Measurements from ENCODE around the gene RGPD5.
"Not testable (repeated sequence)": the region's sequence is repeated elsewhere in the genome, so short reads cannot be mapped to it uniquely, and the experiment has no call there.

The RGPD5 gene

GRCh38 chr2:109794074-109794737, at the start of gene RGPD5:
Gene RGPD5 (plus strand): TSS chr2:109794305. CDS start chr2:109794466, 161 bp downstream.
- not testable (repeated sequence) for DNase-seq (ENCODE audit: low read depth)

- DNase-seq (ENCODE audit: low read depth): not testable (repeated sequence)
These were observed 42.5 kb upstream of the RGPD5 start for GRCh38 chr2:109751572-109751971.

GRCh38 chr2:109757163-109757824, 36.8 kb upstream of the RGPD5 start:
- DNase-seq (ENCODE audit: low read depth): not testable (repeated sequence)

GRCh38 chr2:109760265-109761042, 33.7 kb upstream of the RGPD5 start:
- not testable (repeated sequence) for DNase-seq (ENCODE audit: low read depth)

- not testable (repeated sequence) for DNase-seq (ENCODE audit: low read depth)
These were observed 33.1 kb upstream of the RGPD5 start for GRCh38 chr2:109761043-109761454.

- DNase-seq (ENCODE audit: low read depth): not testable (repeated sequence)
These were observed 32.1 kb upstream of the RGPD5 start for GRCh38 chr2:109761976-109762375.

- DNase-seq (ENCODE audit: low read depth): not testable (repeated sequence)
These were observed 28.0 kb upstream of the RGPD5 start for GRCh38 chr2:109766074-109766473.

GRCh38 chr2:109766886-109767578, 27.1 kb upstream of the RGPD5 start:
- not testable (repeated sequence) for DNase-seq (ENCODE audit: low read depth)

- DNase-seq (ENCODE audit: low read depth): not testable (repeated sequence)
These were observed 25.2 kb upstream of the RGPD5 start for GRCh38 chr2:109768934-109769333.

GRCh38 chr2:109779118-109779517, 15.0 kb upstream of the RGPD5 start:
- not testable (repeated sequence) for DNase-seq (ENCODE audit: low read depth)

- DNase-seq (ENCODE audit: low read depth): not testable (repeated sequence)
These were observed 12.8 kb upstream of the RGPD5 start for GRCh38 chr2:109781147-109781816.

- not testable (repeated sequence) for DNase-seq (ENCODE audit: low read depth)
These were observed 11.6 kb upstream of the RGPD5 start for GRCh38 chr2:109782446-109782993.

- DNase-seq (ENCODE audit: low read depth): not testable (repeated sequence)
These were observed 2.4 kb upstream of the RGPD5 start for GRCh38 chr2:109791530-109792279.

- not testable (repeated sequence) for DNase-seq (ENCODE audit: low read depth)
These were observed 1.4 kb upstream of the RGPD5 start for GRCh38 chr2:109792659-109793058.

GRCh38 chr2:109871129-109871751, 77.1 kb downstream of the RGPD5 start:
- not testable (repeated sequence) for DNase-seq (ENCODE audit: low read depth)

- DNase-seq (ENCODE audit: low read depth): not testable (repeated sequence)
These were observed 82.5 kb downstream of the RGPD5 start for GRCh38 chr2:109876625-109877024.

- DNase-seq (ENCODE audit: low read depth): not testable (repeated sequence)
These were observed 88.0 kb downstream of the RGPD5 start for GRCh38 chr2:109882112-109882511.

- not testable (repeated sequence) for DNase-seq (ENCODE audit: low read depth)
These were observed 94.3 kb downstream of the RGPD5 start for GRCh38 chr2:109888414-109888813.

GRCh38 chr2:109889909-109890308, 95.8 kb downstream of the RGPD5 start:
- not testable (repeated sequence) for DNase-seq (ENCODE audit: low read depth)

- DNase-seq (ENCODE audit: low read depth): not testable (repeated sequence)
These were observed 96.9 kb downstream of the RGPD5 start for GRCh38 chr2:109891024-109891423.
